HepG2 (cell line): Measurements from ENCODE around the gene TBC1D2B. TPM values are rescaled to one million over a fixed set of nuclear protein-coding genes. Genes with fewer than 3 reads are reported as not detected.

ENCODE experiments used
- ATAC-seq: fragments of 200-7000 bp; cut with Tn5 transposase; 3 replicates; pipeline ENCODE4 v1.9.1; 2020; ENCODE audit warnings: mild to moderate bottlenecking, moderate library complexity
- BruUV-seq: library from RNA; stranded (reverse); fragments of 400-500 nt; replicated peaks from 2 replicates; lab custom pipeline; 2021; lab: Mats Ljungman, UMichigan
- CTCF ChIA-PET: fragments of 300-600 bp; formaldehyde crosslinking; extraction: SDS; loops from one replicate; lab custom pipeline; 2021; ENCODE audit warnings: low total read pairs, inconsistent platforms, low intra/inter-chr PET ratio; lab: Yijun Ruan, JAX
- POLR2A ChIA-PET: fragments of 350-600 bp; sonication (Branson Sonifier 250); formaldehyde crosslinking; loops from one replicate; lab custom pipeline; 2020; ENCODE audit warnings: antibody characterized with exemption, inconsistent platforms; lab: Yijun Ruan, JAX
- DNase-seq: peaks from one replicate; pipeline ENCODE4 v3.0.0-alpha.2; 2015; ENCODE audit warnings: low spot score
- FAIRE-seq: peaks from 3 replicates; lab custom pipeline; 2011; peaks lifted over from hg19 to GRCh38; lab: Jason Lieb, UNC
- H2AFZ ChIP-seq: one replicate; pipeline ENCODE4 v1.6.1; 2011; ENCODE audit warnings: low read length, inconsistent platforms
- H3K27ac ChIP-seq: fragments of 300-600 bp; 3 replicates; pipeline ENCODE4 v1.8.0; 2011; ENCODE audit warnings: mixed run types, mild to moderate bottlenecking, mixed read lengths, low read length, inconsistent platforms; ENCODE audit not compliant: insufficient read depth; ENCODE audit errors: extremely low read length
- H3K27me3 ChIP-seq, 2 experiments: fragments of 200-600 bp in 1 of 2; 2 replicates in 1 of 2; 3 replicates in 1 of 2; pipeline versions ENCODE4 v1.6.0 to v1.8.0; 2011; ENCODE audit warnings: low read length in 2 of 2, mild to moderate bottlenecking in 2 of 2, moderate library complexity in 2 of 2, inconsistent platforms in 1 of 2; ENCODE audit not compliant: insufficient read depth in 2 of 2, control insufficient read depth in 1 of 2
- H3K36me3 ChIP-seq, 2 experiments: fragments of 200-600 bp in 1 of 2; replicated peaks in 1 of 2; 2 replicates in 1 of 2; 3 replicates in 1 of 2; pipeline versions ENCODE4 v1.5.1 to v1.8.0; 2011; ENCODE audit warnings: low read length in 2 of 2, inconsistent platforms in 1 of 2; ENCODE audit not compliant: insufficient read depth in 2 of 2, control insufficient read depth in 1 of 2
- H3K4me1 ChIP-seq: 2 replicates; pipeline ENCODE4 v1.5.1; 2012; ENCODE audit warnings: low read length, inconsistent platforms; ENCODE audit not compliant: insufficient read depth
- H3K4me2 ChIP-seq: 2 replicates; pipeline ENCODE4 v1.6.0; 2011; ENCODE audit warnings: low read depth, low read length, inconsistent platforms
- H3K4me3 ChIP-seq, 3 experiments: fragments of 200-600 bp in 1 of 3; sonication (generic), shearing (Covaris generic) in 1 of 3; replicated peaks in 1 of 3; 2 replicates each; pipeline ENCODE4 v1.5.1; 2011 to 2016; ENCODE audit warnings: low read length in 3 of 3, inconsistent platforms in 2 of 3, low read depth in 2 of 3, mild to moderate bottlenecking in 2 of 3, control low read depth in 1 of 3, mixed read lengths in 1 of 3; ENCODE audit not compliant: insufficient read depth in 1 of 3
- H3K79me2 ChIP-seq: one replicate; pipeline ENCODE4 v1.6.1; 2011; ENCODE audit warnings: low read length, inconsistent platforms; ENCODE audit not compliant: insufficient read depth
- H3K9ac ChIP-seq: 2 replicates; pipeline ENCODE4 v1.6.0; 2011; ENCODE audit warnings: mild to moderate bottlenecking, low read depth, low read length, inconsistent platforms; ENCODE audit not compliant: insufficient read depth
- H3K9me3 ChIP-seq: 2 replicates; pipeline ENCODE4 v1.5.1; 2012; ENCODE audit warnings: mild to moderate bottlenecking, low read length
- H4K20me1 ChIP-seq: 2 replicates; pipeline ENCODE4 v1.6.0; 2011; ENCODE audit warnings: inconsistent platforms, mild to moderate bottlenecking, low read length, moderate library complexity; ENCODE audit not compliant: insufficient read depth
- ATRX ChIP-seq: sonication (generic); formaldehyde crosslinking; IDR thresholded peaks from 2 replicates; pipeline ENCODE4 v1.4.0; 2020; ENCODE audit warnings: missing genetic modification reagents, borderline replicate concordance
- CBX1 ChIP-seq: IDR thresholded peaks from one replicate; pipeline ENCODE4 v1.6.1; 2016; ENCODE audit warnings: antibody characterized with exemption, low read depth
- ETV6 ChIP-seq: sonication (generic); formaldehyde crosslinking; conservative IDR thresholded peaks from 2 replicates; pipeline ENCODE4 v1.4.0; 2020; ENCODE audit warnings: missing genetic modification reagents
- MBD4 ChIP-seq: IDR thresholded peaks from 2 replicates; pipeline ENCODE4 v1.6.1; 2012; ENCODE audit warnings: low read length, inconsistent platforms, borderline replicate concordance
- ONECUT2 ChIP-seq: sonication (generic); formaldehyde crosslinking; IDR thresholded peaks from 2 replicates; pipeline ENCODE4 v1.4.0; 2020; ENCODE audit warnings: missing genetic modification reagents
- SCMH1 ChIP-seq: sonication (generic); formaldehyde crosslinking; IDR thresholded peaks from 2 replicates; pipeline ENCODE4 v1.9.0; 2021; ENCODE audit warnings: missing genetic modification reagents, mild to moderate bottlenecking, borderline replicate concordance
- SP2 ChIP-seq: sonication (generic); formaldehyde crosslinking; IDR thresholded peaks from 2 replicates; pipeline ENCODE4 v1.5.1; 2020; ENCODE audit warnings: mild to moderate bottlenecking, missing genetic modification reagents
- TAF15 ChIP-seq: fragments of 200-400 bp; formaldehyde crosslinking; IDR thresholded peaks from one replicate; pipeline ENCODE4 v1.6.1; 2018; ENCODE audit warnings: mild to moderate bottlenecking, low read depth, low read length; ENCODE audit not compliant: poor library complexity, severe bottlenecking
- TBP ChIP-seq: sonication (generic); formaldehyde crosslinking; IDR thresholded peaks from 2 replicates; pipeline ENCODE4 v1.5.0; 2020; ENCODE audit warnings: missing genetic modification reagents
- ZC3H4 ChIP-seq: sonication (generic); formaldehyde crosslinking; IDR thresholded peaks from 2 replicates; pipeline ENCODE4 v1.4.0; 2020; ENCODE audit warnings: missing genetic modification reagents, borderline replicate concordance
- ZNF34 ChIP-seq: sonication (generic); formaldehyde crosslinking; IDR thresholded peaks from 2 replicates; pipeline ENCODE4 v1.4.0; 2020; ENCODE audit warnings: mild to moderate bottlenecking, missing genetic modification reagents, borderline replicate concordance
- ZNF350 ChIP-seq: sonication (generic); formaldehyde crosslinking; IDR thresholded peaks from 2 replicates; pipeline ENCODE4 v1.4.0; 2020; ENCODE audit warnings: mild to moderate bottlenecking, low read depth, missing genetic modification reagents, borderline replicate concordance
- ZNF44 ChIP-seq: sonication (generic); formaldehyde crosslinking; IDR thresholded peaks from 2 replicates; pipeline ENCODE4 v1.5.1; 2020; ENCODE audit warnings: mild to moderate bottlenecking, missing genetic modification reagents
- ZNF577 ChIP-seq: sonication (generic); formaldehyde crosslinking; IDR thresholded peaks from 2 replicates; pipeline ENCODE4 v1.4.0; 2020; ENCODE audit warnings: mild to moderate bottlenecking, low read depth, missing genetic modification reagents, borderline replicate concordance
- ZNF672 ChIP-seq: sonication (generic); formaldehyde crosslinking; IDR thresholded peaks from 2 replicates; pipeline ENCODE4 v1.8.1; 2022; ENCODE audit warnings: missing genetic modification reagents
- WGBS: methylation state at CpG from one replicate; pipeline ENCODE4 v1.1.6; 2017; ENCODE audit warnings: low lambda C conversion rate; 5-methylcytosine and 5-hydroxymethylcytosine counted together
- in situ Hi-C: cut with HindIII; loops from 2 replicates; pipeline ENCODE4 v1.10.0; 2017; ENCODE audit warnings: low pct_unique_long_range_greater_than_20kb; ENCODE audit not compliant: extremely low pct_ligation_motif_present
- intact Hi-C: fragments of 100-400 bp; cut with micrococcal nuclease; formaldehyde crosslinking; loops from one replicate; pipeline ENCODE4 v1.10.0; 2022; ENCODE audit not compliant: unreplicated experiment
- polyA plus RNA-seq, 8 experiments: library from polyadenylated mRNA; depleted of rRNA in 3 of 8; stranded (reverse) in 7 of 8; unstranded in 1 of 8; fragments of >200 nt; fragmentation: Illumina TruSeq in 4 of 8; extraction: Trizol in 4 of 8; gene quantifications; 2 replicates each; pipeline versions ENCODE4 v1.2.1 to v1.2.3, GENCODE V29; 2011 to 2016; ENCODE audit warnings: low read depth in 4 of 8, missing spikeins in 1 of 8, mixed read lengths in 1 of 8; ENCODE audit not compliant: insufficient read depth in 1 of 8
- total RNA-seq, 5 experiments: library from RNA; depleted of rRNA; stranded (reverse); fragments of >200 nt; fragmentation: Illumina TruSeq; extraction: Trizol; gene quantifications; 2 replicates each; pipeline ENCODE4 v1.2.3, GENCODE V29; 2016; ENCODE audit warnings: low read depth in 1 of 5
- TF ChIP-seq, protein P1 (sequence below): sonication (generic); formaldehyde crosslinking; IDR thresholded peaks from 2 replicates; pipeline ENCODE4 v1.5.0; 2020; ENCODE audit warnings: mild to moderate bottlenecking, missing genetic modification reagents

The TBC1D2B gene
- total and polyA plus RNA-seq, 2 of the 13 experiments (the other 11 are each of a cell fraction or from before 2014, with no cell fraction given) = 10.1 to 14.4 TPM

DNA sequence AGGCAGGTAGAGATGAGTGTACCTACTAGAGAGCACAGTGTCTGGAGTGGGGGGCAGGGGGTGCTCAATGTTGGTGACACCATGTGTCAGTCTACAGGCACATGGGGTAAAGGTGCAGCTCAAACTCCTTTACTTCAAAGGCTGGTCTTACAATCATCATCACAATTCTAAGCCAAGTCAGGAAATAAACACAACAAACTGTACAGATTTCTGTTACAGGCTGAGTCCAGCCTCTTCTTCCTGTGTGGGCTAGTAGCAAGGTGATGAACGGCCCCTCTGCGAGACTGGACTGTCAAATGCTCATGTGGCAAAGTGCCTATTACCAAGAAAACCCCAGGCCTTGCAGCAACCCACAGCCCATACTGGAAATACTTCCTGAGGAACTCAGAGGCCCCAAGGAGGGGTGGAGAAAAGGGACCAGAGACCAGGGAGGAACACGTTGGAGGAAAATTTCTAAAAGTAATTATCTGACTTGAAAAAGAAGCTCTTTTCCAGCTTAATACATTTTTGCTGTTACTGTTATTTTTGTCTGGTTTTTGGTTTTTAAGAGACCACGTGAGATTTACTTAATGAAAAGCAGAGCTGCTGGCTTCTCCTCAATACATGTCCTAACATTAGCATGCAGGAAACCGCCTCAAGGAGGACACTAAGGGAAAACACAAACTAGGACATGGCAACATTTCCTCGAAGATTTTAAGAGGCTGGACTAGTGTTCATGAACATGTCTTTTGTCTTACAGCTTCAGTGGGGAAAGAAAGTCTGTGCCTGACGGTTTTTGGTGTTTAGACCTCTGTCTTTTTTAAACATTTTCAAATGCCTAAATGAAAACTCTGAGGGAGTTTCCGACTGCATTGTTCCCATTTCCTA, 29.5 kb downstream of the TBC1D2B start:
- no peak overlapping the region for H3K4me3 ChIP-seq
- ChIA-PET CTCF (no interaction called here), POLR2A (no interaction called here)
- H2AFZ ChIP-seq = no peak overlapping the region
- H4K20me1 ChIP-seq = no peaks in the 10 kb centered on the region
- no peak overlapping the region for H3K4me2 ChIP-seq
- intact Hi-C loops (no loop called here), in situ Hi-C loops (no loop called here)
- FAIRE-seq = no peak
- no peak for ATAC-seq
- no TSS peak for BruUV-seq
- no peaks in the 10 kb centered on the region for H3K27me3 ChIP-seq
- peaks cover 3 to 11% of the 10 kb centered on the region in 2 experiments; a peak in 3 of 5 replicates for H3K36me3 ChIP-seq
- 92% methylated on average over 8 of the region's 8 CpGs for WGBS
- H3K79me2 ChIP-seq = no peaks in the 10 kb centered on the region
- no peak for DNase-seq
- no peak overlapping the region for H3K9ac ChIP-seq
- TF ChIP-seq TBP = no peak
- no peak for TF ChIP-seq MBD4
- H3K27ac ChIP-seq = no peak overlapping the region
- no peaks in the 10 kb centered on the region for H3K9me3 ChIP-seq
- peaks cover 30% of the 10 kb centered on the region for H3K4me1 ChIP-seq

DNA sequence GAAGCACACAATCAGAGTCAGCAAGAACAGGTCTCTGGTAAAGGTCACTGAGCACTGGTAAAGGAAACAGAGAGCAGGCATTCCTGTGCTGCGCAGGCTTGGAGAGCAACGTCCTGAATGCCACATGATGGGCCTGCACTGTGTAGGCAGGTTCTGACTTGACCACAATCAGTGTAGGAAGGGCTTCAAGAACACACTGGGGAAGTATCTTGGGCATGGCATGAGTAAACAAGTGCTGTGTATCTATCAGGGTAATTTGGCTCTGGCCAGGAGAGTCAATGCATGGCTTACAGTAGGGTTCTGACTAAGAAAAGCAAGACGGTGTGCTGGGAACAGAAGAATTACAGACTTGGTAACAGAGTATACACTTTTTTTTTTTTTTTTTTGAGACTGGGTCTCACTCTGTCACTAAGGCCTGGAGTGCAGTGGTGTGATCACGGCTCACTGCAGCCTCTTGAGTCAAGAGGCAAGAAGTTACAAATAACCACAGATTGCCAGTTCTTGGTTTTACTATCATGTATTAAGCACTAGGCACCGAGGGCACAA, 30.6 kb downstream of the TBC1D2B start:
- DNase-seq = no peak
- no peak overlapping the region for H3K9ac ChIP-seq
- WGBS = 96% methylated on average over 5 of the region's 5 CpGs
- no peak overlapping the region for H2AFZ ChIP-seq
- H3K4me3 ChIP-seq = no peak overlapping the region
- in situ Hi-C loops (no loop called here), intact Hi-C loops (no loop called here)
- FAIRE-seq = no peak
- no peaks in the 10 kb centered on the region for H3K9me3 ChIP-seq
- POLR2A ChIA-PET = no interaction called here
- BruUV-seq = no TSS peak
- H3K4me1 ChIP-seq = peaks cover 19% of the 10 kb centered on the region
- H3K27ac ChIP-seq = no peak overlapping the region
- CTCF ChIA-PET = no interaction called here
- no peaks in the 10 kb centered on the region for H3K79me2 ChIP-seq
- H3K4me2 ChIP-seq = no peak overlapping the region
- no peak for ATAC-seq
- no peaks in the 10 kb centered on the region for H3K27me3 ChIP-seq
- H3K36me3 ChIP-seq = peaks cover 3 to 18% of the 10 kb centered on the region in 2 experiments; a peak in 3 of 5 replicates
- no peaks in the 10 kb centered on the region for H4K20me1 ChIP-seq
- TF ChIP-seq ONECUT2 (CRISPR knock-in tag) (no peak), ATRX (CRISPR knock-in tag) (no peak), ZNF350 (CRISPR knock-in tag) (no peak), ZNF672 (CRISPR knock-in tag) (no peak), ZNF34 (no peak), ZNF577 (no peak), ZC3H4 (CRISPR knock-in tag) (no peak), SP2 (CRISPR knock-in tag) (no peak), SCMH1 (CRISPR knock-in tag) (no peak), TAF15 (no peak), ETV6 (CRISPR knock-in tag) (no peak), ZNF44 (CRISPR knock-in tag) (no peak), CBX1 (no peak)
- TF ChIP-seq, protein P1, sequence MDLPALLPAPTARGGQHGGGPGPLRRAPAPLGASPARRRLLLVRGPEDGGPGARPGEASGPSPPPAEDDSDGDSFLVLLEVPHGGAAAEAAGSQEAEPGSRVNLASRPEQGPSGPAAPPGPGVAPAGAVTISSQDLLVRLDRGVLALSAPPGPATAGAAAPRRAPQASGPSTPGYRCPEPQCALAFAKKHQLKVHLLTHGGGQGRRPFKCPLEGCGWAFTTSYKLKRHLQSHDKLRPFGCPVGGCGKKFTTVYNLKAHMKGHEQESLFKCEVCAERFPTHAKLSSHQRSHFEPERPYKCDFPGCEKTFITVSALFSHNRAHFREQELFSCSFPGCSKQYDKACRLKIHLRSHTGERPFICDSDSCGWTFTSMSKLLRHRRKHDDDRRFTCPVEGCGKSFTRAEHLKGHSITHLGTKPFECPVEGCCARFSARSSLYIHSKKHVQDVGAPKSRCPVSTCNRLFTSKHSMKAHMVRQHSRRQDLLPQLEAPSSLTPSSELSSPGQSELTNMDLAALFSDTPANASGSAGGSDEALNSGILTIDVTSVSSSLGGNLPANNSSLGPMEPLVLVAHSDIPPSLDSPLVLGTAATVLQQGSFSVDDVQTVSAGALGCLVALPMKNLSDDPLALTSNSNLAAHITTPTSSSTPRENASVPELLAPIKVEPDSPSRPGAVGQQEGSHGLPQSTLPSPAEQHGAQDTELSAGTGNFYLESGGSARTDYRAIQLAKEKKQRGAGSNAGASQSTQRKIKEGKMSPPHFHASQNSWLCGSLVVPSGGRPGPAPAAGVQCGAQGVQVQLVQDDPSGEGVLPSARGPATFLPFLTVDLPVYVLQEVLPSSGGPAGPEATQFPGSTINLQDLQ (CRISPR knock-in tag) = no peak
